22Rv1 (cell line): ENCODE data around the gene ANP32B.

ENCODE experiments used
- CTCF ChIP-seq: fragments of 450-650 bp; IDR thresholded peaks from 2 replicates; pipeline ENCODE4 v1.5.1; 2017; ENCODE audit warnings: mild to moderate bottlenecking
- ZFX ChIP-seq: fragments of 450-650 bp; IDR thresholded peaks from 2 replicates; pipeline ENCODE4 v1.6.1; 2017; ENCODE audit warnings: antibody characterized with exemption, borderline replicate concordance

GRCh38 chr9:97954550-97954989 is 28.6 kb upstream of the ANP32B start:
- peak; percentile 84 for TF ChIP-seq CTCF
- TF ChIP-seq ZFX = no peak
